ENCODE results near the gene INTS7.

- TF ChIP-seq CTCF (conservative IDR thresholded peaks at IDR 0.05; ENCODE audit: low read depth, low read length) (no peak), MAFK (IDR thresholded peaks at IDR 0.05; ENCODE audit: low read depth, low read length) (no peak), RAD21 (IDR thresholded peaks at IDR 0.05; ENCODE audit: low read length) (no peak)
Measured at GRCh38 chr1:211894312-211894711, 141.0 kb downstream of the INTS7 start.

Data from IMR-90 (cell line).